GM12878 (cell line): ENCODE data around the gene SMAD2. TPM values are rescaled to one million over a fixed set of nuclear protein-coding genes. Genes with fewer than 3 reads are reported as not detected.

Experiments
- ATAC-seq: fragments of 200-7000 bp; cut with Tn5 transposase; 3 replicates; pipeline ENCODE4 v1.9.1; 2020; ENCODE audit warnings: mild to moderate bottlenecking, moderate library complexity
- BruUV-seq: library from RNA; stranded (reverse); fragments of 400-500 nt; replicated peaks from 2 replicates; lab custom pipeline; 2021; lab: Mats Ljungman, UMichigan
- CTCF ChIA-PET: fragments of 300-600 bp; sonication (Branson Sonifier 250); formaldehyde crosslinking; extraction: SDS; loops from one replicate; lab custom pipeline; 2021; ENCODE audit warnings: inconsistent platforms; lab: Yijun Ruan, JAX
- POLR2A ChIA-PET: fragments of 350-600 bp; formaldehyde crosslinking; extraction: SDS; loops from one replicate; lab custom pipeline; 2021; ENCODE audit warnings: inconsistent platforms; lab: Charles Lee
- RAD21 ChIA-PET: fragments of 300-600 bp; sonication (Branson Sonifier 250); formaldehyde crosslinking; loops from one replicate; lab custom pipeline; 2023; ENCODE audit warnings: antibody characterized with exemption; ENCODE audit not compliant: unreplicated experiment; lab: Charles Lee
- SMC1A ChIA-PET: fragments of 300-600 bp; sonication (Branson Sonifier 250); formaldehyde crosslinking; loops from one replicate; lab custom pipeline; 2023; ENCODE audit not compliant: unreplicated experiment, uncharacterized antibody; lab: Charles Lee
- DNase-seq: peaks from one replicate; pipeline ENCODE4 v3.0.0-alpha.2; 2011; ENCODE audit warnings: low read depth, low spot score
- FAIRE-seq: peaks from 3 replicates; lab custom pipeline; 2011; peaks lifted over from hg19 to GRCh38; lab: Jason Lieb, UNC
- H2AFZ ChIP-seq: 2 replicates; pipeline ENCODE4 v1.6.0; 2011; ENCODE audit warnings: low read depth, low read length, control low read depth; ENCODE audit not compliant: control insufficient read depth
- H3K27ac ChIP-seq: 2 replicates; pipeline ENCODE4 v1.5.1; 2011; ENCODE audit warnings: control low read depth; ENCODE audit not compliant: control insufficient read depth, insufficient read depth
- H3K27me3 ChIP-seq, 2 experiments: replicated peaks in 1 of 2; 2 replicates each; pipeline versions ENCODE4 v1.6.0 to v1.6.1; 2011; ENCODE audit warnings: low read length in 1 of 2; ENCODE audit not compliant: control insufficient read depth in 2 of 2, insufficient read depth in 2 of 2
- H3K36me3 ChIP-seq, 2 experiments: 2 replicates each; pipeline ENCODE4 v1.5.1; 2011; ENCODE audit warnings: low read length in 1 of 2; ENCODE audit not compliant: control insufficient read depth in 2 of 2, insufficient read depth in 2 of 2
- H3K4me1 ChIP-seq: 2 replicates; pipeline ENCODE4 v1.6.1; 2011; ENCODE audit warnings: mild to moderate bottlenecking, low read length, moderate library complexity, mixed read lengths; ENCODE audit not compliant: control insufficient read depth, insufficient read depth
- H3K4me2 ChIP-seq: 2 replicates; pipeline ENCODE4 v1.6.0; 2011; ENCODE audit warnings: control low read depth; ENCODE audit not compliant: control insufficient read depth, insufficient read depth
- H3K4me3 ChIP-seq: fragments of 200-600 bp; sonication (generic); 2 replicates; pipeline ENCODE4 v1.5.1; 2016
- H3K79me2 ChIP-seq: 2 replicates; pipeline ENCODE4 v1.6.0; 2011; ENCODE audit warnings: low read length; ENCODE audit not compliant: control insufficient read depth, insufficient read depth
- H3K9ac ChIP-seq: 2 replicates; pipeline ENCODE4 v1.8.0; 2011; ENCODE audit warnings: low read length, control low read depth, mixed read lengths; ENCODE audit not compliant: control insufficient read depth, insufficient read depth
- H3K9me3 ChIP-seq: replicated peaks from 3 replicates; pipeline ENCODE4 v1.5.1; 2011; ENCODE audit warnings: mild to moderate bottlenecking, low read length; ENCODE audit not compliant: control insufficient read depth, insufficient read depth
- H4K20me1 ChIP-seq: 2 replicates; pipeline ENCODE4 v1.6.0; 2011; ENCODE audit not compliant: control insufficient read depth, insufficient read depth
- CHD1 ChIP-seq: IDR thresholded peaks from 2 replicates; pipeline ENCODE4 v1.6.1; 2012; ENCODE audit warnings: low read depth, low read length, improper control_type of control experiment
- CUX1 ChIP-seq: IDR thresholded peaks from 2 replicates; pipeline ENCODE4 v1.6.1; 2012; ENCODE audit warnings: improper control_type of control experiment, low read depth, low read length; ENCODE audit not compliant: insufficient replicate concordance
- KLF5 ChIP-seq: fragments of 450-650 bp; IDR thresholded peaks from 2 replicates; pipeline ENCODE4 v1.6.1; 2014; ENCODE audit warnings: mild to moderate bottlenecking; ENCODE audit not compliant: partially characterized antibody
- LARP7 ChIP-seq: fragments of 450-650 bp; IDR thresholded peaks from 2 replicates; pipeline ENCODE4 v1.6.1; 2017; ENCODE audit warnings: mild to moderate bottlenecking
- NBN ChIP-seq: fragments of 450-650 bp; IDR thresholded peaks from 2 replicates; pipeline ENCODE4 v1.6.1; 2016
- SIN3A ChIP-seq: IDR thresholded peaks from 2 replicates; pipeline ENCODE4 v1.6.1; 2012; ENCODE audit warnings: low read depth, low read length, improper control_type of control experiment
- ZNF207 ChIP-seq: fragments of 450-650 bp; IDR thresholded peaks from 2 replicates; pipeline ENCODE4 v1.6.1; 2014; ENCODE audit warnings: antibody characterized with exemption, mild to moderate bottlenecking, borderline replicate concordance
- ZNF274 ChIP-seq: IDR thresholded peaks from one replicate; pipeline ENCODE4 v1.8.0; 2011; ENCODE audit not compliant: insufficient read length, insufficient read depth
- WGBS: methylation state at CpG from one replicate; pipeline ENCODE4 v1.1.6; 2016; ENCODE audit warnings: low lambda C conversion rate; ENCODE audit not compliant: insufficient replicate concordance, insufficient coverage; ENCODE audit errors: missing lambda C conversion rate; 5-methylcytosine and 5-hydroxymethylcytosine counted together
- in situ Hi-C: fragments of 300-500 bp; cut with MboI; formaldehyde crosslinking; loops from 9 replicates; pipeline ENCODE4 v1.14.3; 2018; ENCODE audit warnings: mixed read lengths
- intact Hi-C: fragments of 100-400 bp; cut with micrococcal nuclease; formaldehyde crosslinking; loops from one replicate; pipeline ENCODE4 v1.14.2; 2022; ENCODE audit not compliant: unreplicated experiment
- polyA plus RNA-seq, 11 experiments: library from polyadenylated mRNA; depleted of rRNA in 4 of 11; unstranded in 6 of 11; stranded (reverse) in 5 of 11; fragments of >200 nt; fragmentation: Nextera tagmentation in 4 of 11; fragmentation: Illumina TruSeq in 1 of 11; extraction: Ambion mirVana in 4 of 11; extraction: Trizol in 1 of 11; gene quantifications; 1 replicate in 1 of 11; 2 replicates in 10 of 11; pipeline versions ENCODE4 v1.2.1 to v1.2.3, GENCODE V29; 2011 to 2016; ENCODE audit warnings: inconsistent platforms in 2 of 11, missing spikeins in 2 of 11, low read depth in 1 of 11
- total RNA-seq, 4 experiments: library from RNA; depleted of rRNA in 3 of 4; stranded (reverse); fragments of >200 nt in 3 of 4; fragmentation: Illumina TruSeq in 1 of 4; extraction: Trizol in 1 of 4; gene quantifications; 2 replicates each; pipeline versions ENCODE4 v1.2.1 to v1.2.3, GENCODE V29; 2013 to 2021
- TF ChIP-seq, protein P1 (sequence below): fragments of 450-650 bp; IDR thresholded peaks from 2 replicates; pipeline ENCODE4 v1.6.1; 2017; ENCODE audit warnings: mild to moderate bottlenecking

SMAD2 gene
- total and polyA plus RNA-seq, 10 of the 15 experiments (the other 5 are each of a cell fraction or from before 2014, with no cell fraction given), result 28.8 to 111 (median 65.8) TPM

DNA sequence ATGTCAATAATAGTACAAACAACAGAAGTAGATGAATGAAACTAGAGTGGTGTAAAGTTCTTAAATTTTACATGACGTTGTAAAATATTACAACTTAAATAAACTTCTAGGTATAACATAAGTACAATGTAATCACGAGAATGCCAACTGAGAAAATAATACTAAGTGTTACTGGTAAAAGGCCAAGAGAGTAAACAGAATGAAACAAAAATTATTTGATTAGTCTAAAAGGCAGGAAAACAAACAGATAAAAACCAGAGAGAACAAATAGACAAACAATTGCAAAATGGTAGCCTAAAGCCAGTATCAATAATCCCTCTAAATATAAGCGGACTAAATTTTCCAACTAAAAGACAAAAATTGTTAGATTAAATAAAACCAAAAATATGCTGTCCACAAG, 71.9 kb downstream of the SMAD2 start:
- Histone ChIP-seq H3K79me2 (no peaks in the 10 kb centered on the region), H3K4me1 (no peaks in the 10 kb centered on the region), H3K9me3 (peaks cover 18% of the 10 kb centered on the region), H3K27me3 (no peaks in the 10 kb centered on the region), H3K27ac (no peak overlapping the region), H3K4me3 (no peak overlapping the region), H3K36me3 (peaks cover 0 to 12% of the 10 kb centered on the region in 2 experiments; a peak in 1 of 4 replicates), H3K9ac (no peak overlapping the region), H2AFZ (no peak overlapping the region), H4K20me1 (no peaks in the 10 kb centered on the region), H3K4me2 (no peak overlapping the region)
- POLR2A ChIA-PET, result no interaction called here
- SMC1A ChIA-PET, result interaction anchor here (1.0 to 1.8 kb wide), 2 partner anchors 12 to 24 kb away, joined by 3 to 4 read pairs; no protein-coding TSS in a partner anchor
- in situ Hi-C loops, result no loop called here
- ATAC-seq (no peak), DNase-seq (no peak), FAIRE-seq (no peak)
- intact Hi-C loops, result no loop called here
- CTCF ChIA-PET, result no interaction called here
- 96% methylated on average over 3 of the region's 3 CpGs for WGBS
- RAD21 ChIA-PET, result no interaction called here
- BruUV-seq, result no TSS peak
- TF ChIP-seq NBN (no peak), SIN3A (no peak), ZNF274 (no peak), ZNF207 (no peak), CUX1 (no peak), KLF5 (no peak), CHD1 (no peak), LARP7 (no peak)
- TF ChIP-seq, protein P1, sequence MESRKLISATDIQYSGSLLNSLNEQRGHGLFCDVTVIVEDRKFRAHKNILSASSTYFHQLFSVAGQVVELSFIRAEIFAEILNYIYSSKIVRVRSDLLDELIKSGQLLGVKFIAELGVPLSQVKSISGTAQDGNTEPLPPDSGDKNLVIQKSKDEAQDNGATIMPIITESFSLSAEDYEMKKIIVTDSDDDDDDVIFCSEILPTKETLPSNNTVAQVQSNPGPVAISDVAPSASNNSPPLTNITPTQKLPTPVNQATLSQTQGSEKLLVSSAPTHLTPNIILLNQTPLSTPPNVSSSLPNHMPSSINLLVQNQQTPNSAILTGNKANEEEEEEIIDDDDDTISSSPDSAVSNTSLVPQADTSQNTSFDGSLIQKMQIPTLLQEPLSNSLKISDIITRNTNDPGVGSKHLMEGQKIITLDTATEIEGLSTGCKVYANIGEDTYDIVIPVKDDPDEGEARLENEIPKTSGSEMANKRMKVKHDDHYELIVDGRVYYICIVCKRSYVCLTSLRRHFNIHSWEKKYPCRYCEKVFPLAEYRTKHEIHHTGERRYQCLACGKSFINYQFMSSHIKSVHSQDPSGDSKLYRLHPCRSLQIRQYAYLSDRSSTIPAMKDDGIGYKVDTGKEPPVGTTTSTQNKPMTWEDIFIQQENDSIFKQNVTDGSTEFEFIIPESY, result no peak
